Ramos (cell line): ENCODE measurements around the gene D2HGDH.
"Not testable (repeated sequence)": the region's sequence is repeated elsewhere in the genome, so short reads cannot be mapped to it uniquely, and the experiment has no call there.

Experiments
- in situ Hi-C: fragments of 300-500 bp; cut with MboI; formaldehyde crosslinking; loops from one replicate; pipeline ENCODE4 v1.14.3; 2022; ENCODE audit warnings: low sequenced_read_pairs; ENCODE audit not compliant: unreplicated experiment

D2HGDH gene

GRCh38 chr2:241745276-241745675 lies 10.8 kb downstream of the D2HGDH start:
- in situ Hi-C loops = no loop called here

- in situ Hi-C loops = no loop called here
These were observed 11.7 kb downstream of the D2HGDH start for GRCh38 chr2:241746084-241746483.

DNA sequence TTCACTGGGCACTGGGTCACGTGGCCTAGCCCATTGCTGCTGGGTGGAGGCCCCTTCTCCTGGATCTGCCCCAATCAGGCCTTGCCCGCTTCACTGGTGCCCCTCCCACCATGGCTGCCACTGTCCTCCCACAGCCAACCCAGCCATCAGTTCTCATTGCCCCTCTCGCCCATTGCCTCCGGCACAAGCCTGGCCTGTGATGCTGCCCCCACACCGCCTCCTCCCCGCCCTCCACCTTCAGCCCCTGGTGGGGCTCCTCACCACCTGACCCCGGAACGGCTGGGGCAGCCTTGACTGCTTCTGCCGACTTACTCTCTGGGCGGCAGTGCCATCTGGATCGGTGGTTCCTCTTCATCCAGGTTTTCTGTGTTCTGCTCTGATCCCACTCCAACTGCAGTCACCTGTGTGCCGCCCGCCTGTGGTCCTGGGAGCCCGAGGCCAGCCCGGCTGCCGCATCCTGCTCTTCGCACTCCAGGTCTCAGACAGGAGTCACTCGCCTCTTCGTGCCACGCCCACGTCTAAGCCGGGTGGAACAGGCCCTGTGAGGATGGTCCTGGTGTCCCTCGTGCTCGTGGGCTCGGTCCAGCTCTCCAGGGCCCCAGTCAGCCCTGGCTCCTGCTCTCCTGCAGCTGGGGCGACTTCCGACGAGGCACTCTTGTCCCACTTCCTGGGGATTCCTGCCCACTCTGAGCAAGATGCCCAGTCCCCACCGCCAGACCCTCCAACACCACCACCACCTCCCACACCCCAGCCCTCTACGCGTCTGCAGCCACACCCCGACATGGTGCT lies 14.2 kb downstream of the D2HGDH start:
- in situ Hi-C loops = no loop called here

DNA sequence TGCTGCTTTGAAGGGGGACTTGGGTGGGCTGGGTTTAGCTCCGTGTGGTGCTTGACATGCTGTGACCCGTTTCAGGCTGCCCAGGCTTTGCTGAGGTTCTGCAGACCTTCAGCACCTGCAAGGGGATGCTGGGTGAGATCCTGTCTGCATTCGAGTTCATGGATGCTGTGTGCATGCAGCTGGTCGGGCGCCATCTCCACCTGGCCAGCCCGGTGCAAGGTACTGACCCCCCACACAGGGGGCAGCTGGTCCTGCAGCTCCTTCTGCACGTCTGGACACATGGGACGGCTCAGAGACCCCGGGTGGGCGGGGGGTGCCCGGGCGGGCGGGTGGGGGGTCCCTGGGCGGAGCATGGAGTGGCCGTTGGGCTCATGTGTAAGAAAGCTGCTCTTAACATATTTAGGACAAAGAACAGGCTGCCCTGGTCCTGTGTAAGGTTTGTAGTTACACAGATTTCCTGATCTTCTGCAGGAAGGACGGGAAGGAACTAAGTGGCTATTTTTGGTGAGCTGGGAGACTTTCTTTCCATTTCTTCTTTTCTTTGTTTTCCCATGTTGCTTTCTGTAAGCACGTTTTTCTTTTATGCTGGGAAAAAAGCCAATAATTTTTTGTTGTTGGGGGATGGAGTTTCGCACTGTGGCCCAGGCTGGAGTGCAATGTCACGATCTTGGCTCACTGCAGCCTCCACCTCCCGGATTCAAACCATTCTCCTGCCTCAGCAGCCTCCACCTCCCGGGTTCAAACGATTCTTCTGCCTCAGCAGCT lies 15.8 kb downstream of the D2HGDH start:
- in situ Hi-C loops = no loop called here

DNA sequence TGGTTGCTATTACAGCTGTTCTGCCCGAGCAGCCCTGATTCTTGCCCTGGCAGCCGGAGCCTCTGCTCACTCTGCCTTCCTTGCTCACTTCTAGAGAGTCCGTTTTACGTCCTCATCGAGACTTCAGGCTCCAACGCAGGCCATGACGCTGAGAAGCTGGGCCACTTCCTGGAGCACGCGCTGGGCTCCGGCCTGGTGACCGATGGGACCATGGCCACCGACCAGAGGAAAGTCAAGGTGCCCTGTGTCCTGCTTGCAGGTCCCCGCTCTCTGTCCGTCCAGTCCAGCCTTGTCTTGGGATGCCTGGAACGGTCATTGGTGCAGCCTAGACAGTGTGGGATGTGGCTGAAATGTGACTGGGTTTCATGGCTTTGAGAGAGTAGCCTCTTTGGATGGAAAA lies 16.7 kb downstream of the D2HGDH start:
- in situ Hi-C loops = no loop called here

- in situ Hi-C loops = no loop called here
These were observed 17.3 kb downstream of the D2HGDH start for GRCh38 chr2:241751776-241752175.

GRCh38 chr2:241752253-241752652 lies 17.8 kb downstream of the D2HGDH start:
- in situ Hi-C loops = no loop called here

GRCh38 chr2:241752689-241753276 lies 18.4 kb downstream of the D2HGDH start:
- in situ Hi-C loops = no loop called here

GRCh38 chr2:241753493-241753892 lies 19.1 kb downstream of the D2HGDH start:
- in situ Hi-C loops = no loop called here

DNA sequence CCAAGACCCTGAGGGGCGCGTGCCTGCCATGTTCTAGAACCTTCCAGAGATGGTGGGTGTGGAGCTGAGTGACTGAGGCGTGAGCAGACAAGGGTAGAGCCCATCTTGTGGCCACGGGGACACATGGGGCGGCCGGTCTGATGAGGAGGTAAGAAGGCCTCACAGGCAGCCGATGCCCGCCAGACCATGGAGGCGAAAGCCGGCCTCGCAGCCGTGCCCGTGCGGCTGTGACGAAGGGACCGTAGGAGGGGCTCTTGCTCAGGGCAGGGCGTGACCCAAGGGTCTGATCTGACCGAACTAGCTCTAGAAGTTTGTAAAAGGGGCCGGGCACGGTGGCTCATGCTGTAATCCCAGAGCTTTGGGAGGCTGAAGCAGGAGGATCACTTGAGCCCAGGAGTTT lies 19.6 kb downstream of the D2HGDH start:
- in situ Hi-C loops = no loop called here

GRCh38 chr2:241755166-241755565 lies 20.7 kb downstream of the D2HGDH start:
- in situ Hi-C loops = no loop called here

GRCh38 chr2:241755777-241756176 lies 21.3 kb downstream of the D2HGDH start:
- in situ Hi-C loops = no loop called here

GRCh38 chr2:241759067-241759807 lies 24.8 kb downstream of the D2HGDH start:
- in situ Hi-C loops = no loop called here

- in situ Hi-C loops = not testable (repeated sequence)
These were observed 25.5 kb downstream of the D2HGDH start for GRCh38 chr2:241759893-241760292.

GRCh38 chr2:241760301-241760771 lies 25.9 kb downstream of the D2HGDH start:
- in situ Hi-C loops = no loop called here

- in situ Hi-C loops = no loop called here
These were observed 28.0 kb downstream of the D2HGDH start for GRCh38 chr2:241762321-241762932.

- in situ Hi-C loops = no loop called here
These were observed 28.5 kb downstream of the D2HGDH start for GRCh38 chr2:241762933-241763369.

DNA sequence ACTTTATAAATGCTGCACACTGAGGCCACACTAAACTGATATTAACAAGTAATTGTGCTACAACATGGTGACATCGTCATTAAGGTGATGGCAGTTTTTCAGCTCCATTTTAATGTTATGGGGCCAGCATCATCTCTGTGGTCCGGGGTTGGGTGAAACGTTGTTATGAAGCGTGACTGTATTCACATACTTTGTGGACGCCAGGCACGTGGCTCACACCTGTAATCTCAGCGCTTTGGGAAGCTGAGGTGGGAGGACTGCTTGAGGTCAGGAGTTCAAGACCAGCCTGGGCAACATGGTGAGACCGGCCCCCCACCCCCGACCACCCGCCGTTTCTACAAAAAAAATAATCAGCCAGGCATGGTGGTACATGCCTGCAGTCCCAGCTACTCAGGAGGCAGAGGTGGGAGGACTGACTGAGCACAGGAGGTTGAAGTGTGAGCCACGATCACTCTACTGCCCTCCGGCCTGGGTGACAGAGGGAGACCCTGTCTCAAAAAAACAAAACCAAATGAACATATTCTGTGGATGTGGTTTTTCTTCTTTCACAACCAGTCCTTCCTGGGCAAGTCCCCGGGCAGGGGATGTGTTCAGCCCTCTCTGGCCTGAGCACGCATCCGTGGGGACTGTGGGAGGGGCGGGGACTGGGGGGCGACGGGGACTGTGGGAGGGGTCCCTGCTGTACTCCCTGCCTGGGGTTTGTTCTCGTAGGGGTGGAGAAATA lies 29.3 kb downstream of the D2HGDH start:
- in situ Hi-C loops = no loop called here
